Measurements from ENCODE around the gene XRCC6. TPM values are rescaled to one million over a fixed set of nuclear protein-coding genes. Genes with fewer than 3 reads are reported as not detected.

The XRCC6 gene
- total and polyA plus RNA-seq, 9 of the 15 experiments (the other 6 are each of a cell fraction or from before 2014, with no cell fraction given), result 151 to 440 (median 318) TPM

DNA sequence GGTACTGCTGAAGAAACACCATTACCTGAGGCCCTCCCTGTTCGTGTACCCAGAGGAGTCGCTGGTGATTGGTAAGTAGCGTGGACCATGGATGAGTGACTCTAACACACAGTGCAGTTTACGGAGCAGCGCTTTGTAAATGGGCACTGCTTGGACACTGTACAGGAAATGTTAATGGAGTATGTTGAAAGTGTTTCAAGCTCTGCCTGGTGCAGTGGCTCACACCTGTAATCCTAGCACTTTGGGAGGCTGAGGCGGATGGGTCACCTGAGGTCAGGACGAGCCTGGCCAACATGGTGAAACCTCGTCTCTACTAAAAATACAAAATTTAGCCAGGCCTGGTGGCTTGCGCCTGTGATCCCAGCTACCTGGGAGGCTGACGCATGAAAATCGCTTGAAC, 29.7 kb downstream of the XRCC6 start:
- BruUV-seq (replicated peaks), result no TSS peak
- DNase-seq (ENCODE audit: extremely low read depth in 1 of 4, low spot score in 3 of 4) (no peak), FAIRE-seq (no peak), ATAC-seq (no peak)
- Histone ChIP-seq H3K36me3 (ENCODE audit: control insufficient read depth, insufficient read depth, low read length) (peaks cover 82% of the 10 kb centered on the region), H2AFZ (ENCODE audit: low read depth, low read length) (no peak overlapping the region), H3K4me3 (no peak overlapping the region), H3K27ac (ENCODE audit: extremely low read depth, low read depth, low read length) (no peak overlapping the region), H3K9me1 (ENCODE audit: control insufficient read depth, insufficient read depth, low read length) (no peaks in the 10 kb centered on the region), H3K27me3 (ENCODE audit: control insufficient read depth in 2 of 2, insufficient read depth in 2 of 2, low read length in 2 of 2) (no peaks in the 10 kb centered on the region), H3K9me3 (replicated peaks; ENCODE audit: control insufficient read depth, insufficient read depth, low read depth, low read length) (no peaks in the 10 kb centered on the region), H4K20me1 (replicated peaks; ENCODE audit: control insufficient read depth, insufficient read depth, low read length) (no peaks in the 10 kb centered on the region), H3K4me2 (ENCODE audit: insufficient read depth, low read length) (no peak overlapping the region), H3K79me2 (ENCODE audit: control insufficient read depth, insufficient read depth, low read length) (peaks cover 3% of the 10 kb centered on the region; the same call in 2 of the 3 replicates), H3K4me1 (replicated peaks in 1 of 2; ENCODE audit: control insufficient read depth in 2 of 2, insufficient read depth in 2 of 2, low read length in 2 of 2) (no peaks in the 10 kb centered on the region), H3K9ac (ENCODE audit: insufficient read depth in 1 of 2, low read depth in 2 of 2, low read length in 2 of 2) (no peak overlapping the region)
- intact Hi-C loops (cut with micrococcal nuclease) (no loop called here), in situ Hi-C loops (cut with MboI) (no loop called here)
- TF ChIP-seq, protein P1, sequence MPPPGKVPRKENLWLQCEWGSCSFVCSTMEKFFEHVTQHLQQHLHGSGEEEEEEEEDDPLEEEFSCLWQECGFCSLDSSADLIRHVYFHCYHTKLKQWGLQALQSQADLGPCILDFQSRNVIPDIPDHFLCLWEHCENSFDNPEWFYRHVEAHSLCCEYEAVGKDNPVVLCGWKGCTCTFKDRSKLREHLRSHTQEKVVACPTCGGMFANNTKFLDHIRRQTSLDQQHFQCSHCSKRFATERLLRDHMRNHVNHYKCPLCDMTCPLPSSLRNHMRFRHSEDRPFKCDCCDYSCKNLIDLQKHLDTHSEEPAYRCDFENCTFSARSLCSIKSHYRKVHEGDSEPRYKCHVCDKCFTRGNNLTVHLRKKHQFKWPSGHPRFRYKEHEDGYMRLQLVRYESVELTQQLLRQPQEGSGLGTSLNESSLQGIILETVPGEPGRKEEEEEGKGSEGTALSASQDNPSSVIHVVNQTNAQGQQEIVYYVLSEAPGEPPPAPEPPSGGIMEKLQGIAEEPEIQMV (tag; conservative IDR thresholded peaks at IDR 0.05; ENCODE audit: low read depth), result no peak
- TF ChIP-seq, protein P2, sequence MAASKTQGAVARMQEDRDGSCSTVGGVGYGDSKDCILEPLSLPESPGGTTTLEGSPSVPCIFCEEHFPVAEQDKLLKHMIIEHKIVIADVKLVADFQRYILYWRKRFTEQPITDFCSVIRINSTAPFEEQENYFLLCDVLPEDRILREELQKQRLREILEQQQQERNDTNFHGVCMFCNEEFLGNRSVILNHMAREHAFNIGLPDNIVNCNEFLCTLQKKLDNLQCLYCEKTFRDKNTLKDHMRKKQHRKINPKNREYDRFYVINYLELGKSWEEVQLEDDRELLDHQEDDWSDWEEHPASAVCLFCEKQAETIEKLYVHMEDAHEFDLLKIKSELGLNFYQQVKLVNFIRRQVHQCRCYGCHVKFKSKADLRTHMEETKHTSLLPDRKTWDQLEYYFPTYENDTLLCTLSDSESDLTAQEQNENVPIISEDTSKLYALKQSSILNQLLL (CRISPR knock-in tag; IDR thresholded peaks at IDR 0.05; ENCODE audit: borderline replicate concordance), result no peak
- ChIA-PET POLR2A (interaction anchor here (0.8 to 1.0 kb wide), 2 partner anchors 10 to 16 kb away, joined by 4 to 6 read pairs; no protein-coding TSS in a partner anchor), CTCF (ENCODE audit: low intra/inter-chr PET ratio) (no interaction called here)
- 95% methylated on average over 11 of the region's 11 CpGs for WGBS (ENCODE audit: insufficient coverage, low coverage, missing lambda C conversion rate)

Measured in K562 (cell line).